SKM-1 treated with dmso at 0.1 percent for 144 hours (cell line): ENCODE measurements around the gene RNU2-1.
"Not testable (repeated sequence)": the region's sequence is repeated elsewhere in the genome, so short reads cannot be mapped to it uniquely, and the experiment has no call there.

ENCODE experiments used
- DNase-seq: peaks from one replicate; lab custom pipeline; 2025; ENCODE audit not compliant: unreplicated experiment; lab: John Stamatoyannopoulos, UW

The RNU2-1 gene

DNA sequence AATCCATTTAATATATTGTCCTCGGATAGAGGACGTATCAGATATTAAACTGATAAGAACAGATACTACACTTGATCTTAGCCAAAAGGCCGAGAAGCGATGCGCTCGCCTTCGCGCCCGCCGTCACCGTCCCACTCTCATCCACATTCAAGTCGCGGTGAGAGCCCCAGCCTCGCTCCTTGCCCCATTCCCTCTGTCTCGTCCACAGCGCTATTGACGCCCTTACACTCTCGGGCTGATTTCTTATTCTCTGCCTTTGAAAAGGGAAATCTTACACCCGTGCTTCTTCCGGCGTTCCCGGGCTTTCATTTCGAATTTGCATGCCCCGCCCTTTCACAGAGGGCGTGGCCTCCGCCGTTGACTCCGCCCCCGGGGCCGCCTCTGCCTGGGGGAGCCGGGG, at the start of gene RNU2-1:
TSS of gene RNU2-1 (minus strand) at position 101 of the 400 bp plus-strand sequence.
- DNase-seq = not testable (repeated sequence)

- not testable (repeated sequence) for DNase-seq
Observed at GRCh38 chr17:43272914-43273313, 39.1 kb upstream of the RNU2-1 start.

DNA sequence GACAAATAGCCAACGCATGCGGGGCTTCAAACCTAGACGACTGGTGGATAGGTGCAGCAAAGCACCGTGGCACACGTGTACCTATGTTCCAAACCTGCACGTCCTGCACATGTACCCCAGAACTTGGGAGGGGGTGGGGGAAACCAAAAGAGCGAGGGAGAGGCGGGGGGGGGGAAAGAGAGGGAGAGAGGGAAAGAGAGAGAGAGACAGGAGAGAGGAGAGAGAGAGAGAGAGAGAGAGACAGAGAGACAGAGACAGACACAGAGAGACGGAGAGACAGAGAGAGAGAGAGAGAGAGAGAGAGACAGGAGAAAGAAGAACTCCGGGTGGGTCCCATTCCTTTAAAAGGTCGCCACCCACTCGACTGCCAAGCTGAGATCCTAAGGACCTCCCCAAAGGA, 38.7 kb upstream of the RNU2-1 start:
- DNase-seq = not testable (repeated sequence)

- DNase-seq = not testable (repeated sequence)
Observed at GRCh38 chr17:43270552-43271504, 37.1 kb upstream of the RNU2-1 start.

DNA sequence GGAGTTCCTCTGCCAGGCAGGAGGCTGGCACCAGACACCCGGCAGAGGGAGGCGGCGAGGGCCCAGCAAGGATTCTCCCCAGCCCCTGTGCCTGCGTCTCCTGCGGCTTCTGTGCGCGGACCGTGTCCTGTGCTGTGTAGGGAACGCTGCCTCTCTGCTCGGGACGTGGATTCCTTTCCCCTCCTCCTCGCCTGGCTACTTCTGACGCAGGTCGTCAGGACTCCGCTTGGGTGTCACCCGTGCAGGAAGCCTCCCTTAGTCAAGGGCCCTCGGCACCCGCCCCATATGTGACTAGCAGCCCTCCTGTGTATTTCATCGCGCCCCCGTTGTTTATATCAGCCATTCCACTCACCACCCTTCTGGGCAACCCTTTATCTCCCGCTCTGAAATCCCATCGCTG, 12.7 kb upstream of the RNU2-1 start:
- DNase-seq = not testable (repeated sequence)

DNA sequence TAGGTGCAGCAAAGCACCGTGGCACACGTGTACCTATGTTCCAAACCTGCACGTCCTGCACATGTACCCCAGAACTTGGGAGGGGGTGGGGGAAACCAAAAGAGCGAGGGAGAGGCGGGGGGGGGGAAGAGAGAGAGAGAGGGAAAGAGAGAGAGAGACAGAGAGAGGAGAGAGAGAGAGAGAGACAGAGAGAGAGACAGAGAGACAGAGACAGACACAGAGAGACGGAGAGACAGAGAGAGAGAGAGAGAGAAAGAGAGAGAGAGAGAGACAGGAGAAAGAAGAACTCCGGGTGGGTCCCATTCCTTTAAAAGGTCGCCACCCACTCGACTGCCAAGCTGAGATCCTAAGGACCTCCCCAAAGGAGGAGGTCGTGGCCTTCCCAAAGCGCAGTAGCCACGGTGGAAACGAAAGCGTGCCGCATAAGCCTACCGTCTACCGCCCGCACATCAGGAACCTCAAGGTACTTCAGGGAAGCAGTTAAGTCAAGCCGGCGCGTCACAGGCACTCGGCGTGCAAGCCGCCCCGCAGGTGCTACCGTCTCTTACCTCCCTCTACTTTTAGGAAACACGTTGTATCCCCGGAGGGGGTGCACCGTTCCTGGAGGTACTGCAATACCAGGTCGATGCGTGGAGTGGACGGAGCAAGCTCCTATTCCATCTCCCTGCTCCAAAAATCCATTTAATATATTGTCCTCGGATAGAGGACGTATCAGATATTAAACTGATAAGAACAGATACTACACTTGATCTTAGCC, 7.0 kb upstream of the RNU2-1 start:
- DNase-seq = not testable (repeated sequence)

GRCh38 chr17:43239597-43239996, 5.8 kb upstream of the RNU2-1 start:
- not testable (repeated sequence) for DNase-seq

DNA sequence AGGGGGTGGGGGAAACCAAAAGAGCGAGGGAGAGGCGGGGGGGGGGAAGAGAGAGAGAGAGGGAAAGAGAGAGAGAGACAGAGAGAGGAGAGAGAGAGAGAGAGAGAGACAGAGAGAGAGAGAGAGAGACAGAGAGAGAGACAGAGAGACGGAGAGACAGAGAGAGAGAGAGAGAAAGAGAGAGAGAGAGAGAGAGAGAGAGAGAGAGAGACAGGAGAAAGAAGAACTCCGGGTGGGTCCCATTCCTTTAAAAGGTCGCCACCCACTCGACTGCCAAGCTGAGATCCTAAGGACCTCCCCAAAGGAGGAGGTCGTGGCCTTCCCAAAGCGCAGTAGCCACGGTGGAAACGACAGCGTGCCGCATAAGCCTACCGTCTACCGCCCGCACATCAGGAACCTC, 514 bp downstream of the RNU2-1 start:
- DNase-seq = not testable (repeated sequence)

DNA sequence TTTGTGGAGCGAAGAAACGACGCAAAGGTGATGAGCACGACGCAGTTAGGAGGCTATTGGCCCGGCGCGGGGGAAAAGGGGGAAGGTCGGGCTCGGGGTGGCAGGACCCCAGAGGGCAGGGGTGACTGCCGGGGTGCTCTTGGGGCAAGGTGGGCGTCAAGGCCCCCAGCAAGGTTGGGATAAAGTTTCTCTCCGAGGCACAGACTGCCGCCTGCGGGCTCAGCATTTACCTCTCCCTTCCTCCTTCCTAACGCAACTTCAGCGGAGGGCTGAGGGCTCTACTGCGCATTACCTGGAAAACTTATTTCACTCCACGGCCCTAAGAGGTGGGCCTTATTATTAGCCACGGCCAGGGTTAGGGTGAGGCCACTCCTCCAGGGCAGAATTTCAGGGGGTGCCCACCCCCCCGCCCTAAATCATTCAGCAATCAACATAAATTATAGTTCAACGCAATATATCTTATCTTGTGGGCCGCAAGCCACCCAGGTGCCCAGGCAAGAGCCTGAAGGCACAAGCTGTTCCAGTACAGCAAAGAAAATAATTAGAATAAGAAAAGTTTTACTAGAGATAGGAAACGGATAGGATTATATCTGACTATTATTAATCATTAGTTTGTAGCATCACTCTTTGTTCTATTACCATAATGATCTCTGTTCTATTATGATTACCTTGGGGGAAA, 1.6 kb downstream of the RNU2-1 start:
- DNase-seq = not testable (repeated sequence)

DNA sequence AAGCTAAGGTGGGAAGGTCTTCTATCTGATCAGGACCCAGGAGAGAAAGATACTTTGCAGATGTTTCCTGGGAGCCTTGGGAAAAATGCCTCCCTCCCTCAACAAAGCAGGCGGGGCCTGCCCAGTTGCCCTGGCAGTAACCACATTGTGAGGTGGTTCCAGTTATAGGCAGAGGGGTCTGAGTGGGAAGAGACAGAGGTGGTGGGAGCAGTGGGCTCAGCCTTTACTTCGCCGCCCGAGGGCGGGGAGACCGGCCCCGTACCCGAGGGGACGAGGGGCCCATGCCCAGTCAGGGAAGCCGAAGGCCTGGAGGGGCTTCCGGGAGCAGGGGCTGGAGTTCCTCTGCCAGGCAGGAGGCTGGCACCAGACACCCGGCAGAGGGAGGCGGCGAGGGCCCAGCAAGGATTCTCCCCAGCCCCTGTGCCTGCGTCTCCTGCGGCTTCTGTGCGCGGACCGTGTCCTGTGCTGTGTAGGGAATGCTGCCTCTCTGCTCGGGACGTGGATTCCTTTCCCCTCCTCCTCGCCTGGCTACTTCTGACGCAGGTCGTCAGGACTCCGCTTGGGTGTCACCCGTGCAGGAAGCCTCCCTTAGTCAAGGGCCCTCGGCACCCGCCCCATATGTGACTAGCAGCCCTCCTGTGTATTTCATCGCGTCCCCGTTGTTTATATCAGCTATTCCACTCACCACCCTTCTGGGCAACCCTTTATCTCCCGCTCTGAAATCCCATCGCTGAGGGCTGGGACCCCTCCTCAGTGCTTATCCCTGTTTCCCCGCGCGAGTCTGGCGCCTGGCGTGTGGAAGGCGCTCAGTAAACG, 2.4 kb downstream of the RNU2-1 start:
- not testable (repeated sequence) for DNase-seq

GRCh38 chr17:43228020-43228782, 5.6 kb downstream of the RNU2-1 start, which contains the start of gene CCDC200:
TSS of gene CCDC200 (minus strand) at chr17:43228623. CDS start at chr17:43228554, 69 bp downstream.
- DNase-seq = not testable (repeated sequence)

DNA sequence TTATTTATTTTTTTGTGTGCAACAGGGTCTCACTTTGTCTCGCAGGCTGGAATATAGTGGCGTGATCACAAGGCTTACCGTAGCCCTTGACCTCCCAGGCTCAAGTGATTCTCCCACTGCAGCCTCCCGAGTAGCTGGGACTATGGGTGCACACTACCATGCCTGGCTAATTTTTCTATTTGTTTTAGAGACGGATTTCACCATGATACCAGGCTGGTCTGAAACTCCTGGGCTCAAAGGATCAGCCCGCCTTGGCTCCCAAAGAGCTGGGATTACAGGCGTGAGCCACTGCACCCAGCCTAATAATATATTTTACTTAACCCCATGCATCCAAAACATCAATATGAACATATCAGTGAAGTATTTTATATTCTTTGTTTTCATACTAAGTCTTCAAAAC, 7.4 kb downstream of the RNU2-1 start:
- DNase-seq = no peak

DNA sequence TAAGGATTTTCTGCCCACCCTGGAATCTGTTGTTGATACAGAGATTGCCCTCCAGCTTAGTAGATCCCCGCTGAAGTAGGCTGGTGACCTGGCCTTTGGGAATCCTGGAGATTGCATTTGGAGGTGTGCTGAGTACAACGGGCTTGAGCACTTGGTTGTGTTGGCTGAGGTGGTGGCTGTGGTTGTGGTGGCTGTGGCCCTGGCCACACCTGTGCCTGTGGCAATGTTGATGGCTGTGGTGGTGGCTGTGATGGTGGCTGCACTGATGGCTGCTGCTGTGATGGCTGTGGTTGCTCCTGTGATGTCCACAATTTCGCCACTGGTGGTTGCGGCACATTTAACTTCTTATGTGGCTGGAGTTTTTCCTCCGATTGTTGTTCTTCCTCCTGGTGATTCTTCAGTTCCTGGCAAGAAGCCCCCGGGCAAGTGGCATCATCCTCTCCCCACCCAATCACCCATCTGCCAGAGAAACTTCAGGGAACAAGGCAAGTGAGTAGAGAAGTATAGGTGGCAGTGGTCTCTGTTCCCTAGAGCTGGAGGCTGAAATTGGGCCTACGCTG, 9.6 kb downstream of the RNU2-1 start:
- no peak for DNase-seq

- no peak for DNase-seq
Observed at GRCh38 chr17:43220511-43221125, 13.2 kb downstream of the RNU2-1 start.

DNA sequence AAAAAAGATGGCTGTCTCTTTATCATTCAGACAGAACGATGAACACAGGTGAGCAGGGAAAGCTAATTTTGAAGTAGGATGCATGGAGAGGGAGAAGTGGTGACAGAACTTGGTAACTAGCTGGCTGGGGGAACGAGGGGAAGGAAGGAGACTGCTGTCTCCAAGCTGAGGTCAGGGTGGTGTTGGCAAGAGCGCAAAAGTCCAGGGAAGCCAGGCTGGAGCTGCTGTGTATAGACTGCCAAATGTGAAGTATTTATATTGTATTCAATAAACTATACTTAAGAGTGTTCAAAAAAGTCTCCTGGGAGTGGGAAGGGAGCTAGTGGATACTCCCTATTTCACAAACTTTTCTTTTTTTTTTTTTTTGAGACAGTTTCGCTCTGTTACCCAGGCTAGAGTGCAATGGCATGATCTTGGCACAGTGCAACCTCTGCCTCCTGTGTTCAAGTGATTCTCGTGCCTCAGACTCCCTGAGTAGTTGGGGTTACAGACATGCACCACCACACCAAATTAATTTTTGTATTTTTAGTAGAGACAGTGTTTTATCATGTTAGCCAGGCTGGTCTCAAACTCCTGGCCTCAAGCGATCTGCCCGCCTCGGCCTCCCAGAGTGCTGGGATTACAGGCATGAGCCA, 13.9 kb downstream of the RNU2-1 start:
- no peak for DNase-seq

GRCh38 chr17:43219001-43219400, 14.8 kb downstream of the RNU2-1 start:
- DNase-seq = no peak

- no peak for DNase-seq
Observed at GRCh38 chr17:43217614-43218087, 16.1 kb downstream of the RNU2-1 start.
